Loucy (cell line): ENCODE data around the gene L3HYPDH.

Experiments
- H2AFZ ChIP-seq: fragments of 200-600 bp; sonication (generic); 2 replicates; pipeline ENCODE4 v1.6.0; 2016; ENCODE audit warnings: antibody characterized with exemption, mild to moderate bottlenecking, low read length, moderate library complexity
- H3F3A ChIP-seq: fragments of 200-600 bp; 2 replicates; pipeline ENCODE4 v1.6.0; 2016; ENCODE audit warnings: antibody characterized with exemption, low read depth, mild to moderate bottlenecking
- H3K27me3 ChIP-seq: fragments of 200-600 bp; sonication (generic); 2 replicates; pipeline ENCODE4 v1.6.1; 2014; ENCODE audit warnings: low read length, mild to moderate bottlenecking; ENCODE audit not compliant: insufficient read depth, poor library complexity, severe bottlenecking
- H3K36me3 ChIP-seq: fragments of 200-600 bp; sonication (generic); 2 replicates; pipeline ENCODE4 v1.6.1; 2016; ENCODE audit warnings: low read length; ENCODE audit not compliant: insufficient read depth
- H3K4me1 ChIP-seq: fragments of 200-600 bp; sonication (generic); 2 replicates; pipeline ENCODE4 v1.5.1; 2014; ENCODE audit warnings: low read length, mild to moderate bottlenecking; ENCODE audit not compliant: insufficient read depth, poor library complexity, severe bottlenecking
- H3K4me2 ChIP-seq: fragments of 200-600 bp; sonication (generic); 2 replicates; pipeline ENCODE4 v1.6.0; 2014; ENCODE audit warnings: antibody characterized with exemption, low read length, low read depth, mild to moderate bottlenecking; ENCODE audit not compliant: poor library complexity, severe bottlenecking
- H3K4me3 ChIP-seq: fragments of 200-600 bp; sonication (generic); 2 replicates; pipeline ENCODE4 v1.5.1; 2014; ENCODE audit warnings: low read length, mild to moderate bottlenecking, mixed read lengths; ENCODE audit not compliant: poor library complexity, severe bottlenecking
- H3K79me2 ChIP-seq: fragments of 200-600 bp; sonication (generic); 2 replicates; pipeline ENCODE4 v1.6.1; 2014; ENCODE audit warnings: low read length; ENCODE audit not compliant: insufficient read depth
- H3K9ac ChIP-seq: fragments of 200-600 bp; sonication (generic); 2 replicates; pipeline ENCODE4 v1.6.0; 2014; ENCODE audit warnings: mild to moderate bottlenecking, low read depth, low read length, moderate library complexity; ENCODE audit not compliant: poor library complexity, severe bottlenecking
- H3K9me2 ChIP-seq: fragments of 200-600 bp; sonication (generic); replicated peaks from 2 replicates; pipeline ENCODE4 v1.6.1; 2016; ENCODE audit warnings: low read depth, low read length, mixed read lengths
- H3K9me3 ChIP-seq: fragments of 200-600 bp; sonication (generic); 2 replicates; pipeline ENCODE4 v1.6.1; 2014; ENCODE audit warnings: mild to moderate bottlenecking, antibody characterized with exemption, low read length, low read depth; ENCODE audit not compliant: insufficient read depth
- H4K20me1 ChIP-seq: fragments of 200-600 bp; sonication (generic); 2 replicates; pipeline ENCODE4 v1.6.0; 2014; ENCODE audit warnings: antibody characterized with exemption, low read length, mild to moderate bottlenecking; ENCODE audit not compliant: insufficient read depth, poor library complexity, severe bottlenecking
- EZH2phosphoT487 ChIP-seq: fragments of 200-600 bp; IDR thresholded peaks from 2 replicates; pipeline ENCODE4 v1.6.1; 2018; ENCODE audit warnings: antibody characterized with exemption, mild to moderate bottlenecking, moderate library complexity, borderline replicate concordance
- TF ChIP-seq, protein P1 (sequence below): fragments of 200-600 bp; sonication (generic); conservative IDR thresholded peaks from 2 replicates; pipeline ENCODE4 v1.5.1; 2014; ENCODE audit warnings: mild to moderate bottlenecking, antibody characterized with exemption, low read length

L3HYPDH gene

DNA sequence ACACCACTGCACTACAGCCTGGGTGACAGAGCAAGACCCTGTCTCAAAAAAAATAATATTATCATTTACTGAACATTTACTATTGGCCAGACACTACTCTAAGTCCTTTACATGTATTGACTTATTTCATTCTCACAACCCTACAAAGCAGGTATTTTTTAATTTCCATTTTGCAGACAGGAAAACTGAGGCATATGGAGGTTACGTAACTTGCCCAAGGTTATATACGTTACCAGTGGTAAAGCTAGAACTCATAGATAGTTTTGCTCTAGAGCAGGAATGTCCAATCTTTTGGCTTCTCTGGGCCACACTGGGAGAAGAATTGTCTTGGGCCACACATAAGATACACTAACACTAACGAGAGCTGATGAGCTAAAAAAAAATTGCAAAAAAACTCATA is 5.7 kb downstream of the L3HYPDH start:
- peaks cover 10% of the 10 kb centered on the region; the same call in 1 of the 2 replicates for H3K79me2 ChIP-seq
- TF ChIP-seq, protein P1, sequence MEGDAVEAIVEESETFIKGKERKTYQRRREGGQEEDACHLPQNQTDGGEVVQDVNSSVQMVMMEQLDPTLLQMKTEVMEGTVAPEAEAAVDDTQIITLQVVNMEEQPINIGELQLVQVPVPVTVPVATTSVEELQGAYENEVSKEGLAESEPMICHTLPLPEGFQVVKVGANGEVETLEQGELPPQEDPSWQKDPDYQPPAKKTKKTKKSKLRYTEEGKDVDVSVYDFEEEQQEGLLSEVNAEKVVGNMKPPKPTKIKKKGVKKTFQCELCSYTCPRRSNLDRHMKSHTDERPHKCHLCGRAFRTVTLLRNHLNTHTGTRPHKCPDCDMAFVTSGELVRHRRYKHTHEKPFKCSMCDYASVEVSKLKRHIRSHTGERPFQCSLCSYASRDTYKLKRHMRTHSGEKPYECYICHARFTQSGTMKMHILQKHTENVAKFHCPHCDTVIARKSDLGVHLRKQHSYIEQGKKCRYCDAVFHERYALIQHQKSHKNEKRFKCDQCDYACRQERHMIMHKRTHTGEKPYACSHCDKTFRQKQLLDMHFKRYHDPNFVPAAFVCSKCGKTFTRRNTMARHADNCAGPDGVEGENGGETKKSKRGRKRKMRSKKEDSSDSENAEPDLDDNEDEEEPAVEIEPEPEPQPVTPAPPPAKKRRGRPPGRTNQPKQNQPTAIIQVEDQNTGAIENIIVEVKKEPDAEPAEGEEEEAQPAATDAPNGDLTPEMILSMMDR = no peak
- TF ChIP-seq EZH2phosphoT487 = no peak

DNA sequence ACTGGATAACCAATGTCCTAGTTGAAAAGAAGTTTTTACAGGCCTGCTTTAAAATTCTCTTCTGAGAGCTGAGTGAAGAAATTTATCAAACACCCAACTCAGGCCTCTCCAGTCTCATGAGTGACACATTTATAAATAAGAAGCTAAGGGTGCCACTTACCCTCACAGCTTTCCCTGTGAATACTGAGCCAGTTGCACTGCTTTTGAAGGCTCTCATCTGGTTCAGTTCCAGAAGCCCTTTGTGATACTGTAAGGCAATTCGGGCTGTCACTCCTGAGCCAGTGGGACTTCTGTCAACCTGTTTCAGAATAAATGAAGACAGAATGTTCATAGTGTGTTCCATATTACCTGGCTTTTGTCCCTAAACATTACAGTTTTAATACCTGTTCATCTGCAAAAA is 8.5 kb downstream of the L3HYPDH start:
- H3K36me3 ChIP-seq = no peaks in the 10 kb centered on the region
- no peak for TF ChIP-seq EZH2phosphoT487
- TF ChIP-seq, protein P1 = no peak
- no peak overlapping the region for H3K4me3 ChIP-seq
- no peaks in the 10 kb centered on the region for H3K79me2 ChIP-seq
- no peaks in the 10 kb centered on the region for H3K9me2 ChIP-seq
- H3K4me1 ChIP-seq = peaks cover 9% of the 10 kb centered on the region
- no peak overlapping the region for H3K9ac ChIP-seq
- no peaks in the 10 kb centered on the region for H4K20me1 ChIP-seq
- H3K9me3 ChIP-seq = no peaks in the 10 kb centered on the region
- no peak overlapping the region for H3K4me2 ChIP-seq
- H2AFZ ChIP-seq = no peak overlapping the region
- H3K27me3 ChIP-seq = no peaks in the 10 kb centered on the region
- no peaks in the 10 kb centered on the region for H3F3A ChIP-seq

More for the DNA sequence above, 5.7 kb downstream of the L3HYPDH start:
- Histone ChIP-seq H2AFZ (no peak overlapping the region), H3F3A (no peaks in the 10 kb centered on the region), H3K36me3 (no peaks in the 10 kb centered on the region), H3K9me2 (no peaks in the 10 kb centered on the region), H3K9me3 (no peaks in the 10 kb centered on the region), H3K27me3 (no peaks in the 10 kb centered on the region), H3K4me1 (peaks cover 35% of the 10 kb centered on the region), H3K9ac (no peak overlapping the region), H4K20me1 (peaks cover 12% of the 10 kb centered on the region), H3K4me3 (no peak overlapping the region), H3K4me2 (no peak overlapping the region)

DNA sequence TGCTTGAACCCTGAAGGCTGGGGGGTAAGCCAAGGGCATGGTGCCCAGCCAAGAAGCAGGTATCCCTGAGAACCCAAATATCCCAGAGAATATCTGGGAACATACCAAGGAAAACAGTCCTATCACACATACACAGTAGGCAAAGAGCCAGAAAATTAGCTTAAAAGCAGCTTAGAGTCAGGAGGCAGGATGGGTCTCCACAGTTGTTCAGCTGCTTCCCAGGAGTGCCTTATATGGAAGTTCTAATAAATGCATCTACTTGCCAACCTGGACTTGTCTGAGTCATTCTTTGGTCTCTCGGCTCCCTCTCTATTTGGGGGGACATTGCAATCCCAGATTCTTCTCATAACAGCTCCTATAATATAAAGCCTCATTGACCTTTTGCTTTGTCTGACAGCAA is 10.0 kb downstream of the L3HYPDH start:
- Histone ChIP-seq H3K4me1 (no peaks in the 10 kb centered on the region), H3K4me2 (no peak overlapping the region), H2AFZ (no peak overlapping the region)

More for the DNA sequence above, 10.0 kb downstream of the L3HYPDH start:
- Histone ChIP-seq H3K79me2 (no peaks in the 10 kb centered on the region), H3K4me3 (no peak overlapping the region), H3K9me2 (no peaks in the 10 kb centered on the region), H3K9me3 (no peaks in the 10 kb centered on the region), H3F3A (no peaks in the 10 kb centered on the region), H3K9ac (no peak overlapping the region), H3K36me3 (no peaks in the 10 kb centered on the region), H3K27me3 (no peaks in the 10 kb centered on the region), H4K20me1 (no peaks in the 10 kb centered on the region)
- no peak for TF ChIP-seq EZH2phosphoT487
- TF ChIP-seq, protein P1 = no peak
